Measurements from ENCODE around the gene SGSM2.

- TF ChIP-seq CTCF (IDR thresholded peaks at IDR 0.05; ENCODE audit: insufficient read depth, low read length): no peak
- TF ChIP-seq GABPA (IDR thresholded peaks at IDR 0.05; ENCODE audit: low read depth): no peak
- TF ChIP-seq POLR2AphosphoS5 (IDR thresholded peaks at IDR 0.05; ENCODE audit: low read depth): no peak
- TF ChIP-seq REST (IDR thresholded peaks at IDR 0.05; ENCODE audit: insufficient replicate concordance, low read depth): no peak
- no peak for TF ChIP-seq SPI1 (IDR thresholded peaks at IDR 0.05; ENCODE audit: borderline replicate concordance, low read depth)
Measured at GRCh38 chr17:2361010-2361760, 23.9 kb downstream of the SGSM2 start.
